ENCODE results near the gene TRAF3IP1. TPM values are rescaled to one million over a fixed set of nuclear protein-coding genes. Genes with fewer than 3 reads are reported as not detected.

Gene TRAF3IP1
- polyA plus RNA-seq, 1 donor from 2014 or later = 12.5 TPM

GRCh38 chr2:238325694-238326093, 5.4 kb downstream of the TRAF3IP1 start:
- no peaks in the 10 kb centered on the region for H4K20me1 ChIP-seq (ENCODE audit: insufficient read depth)
- H3K27me3 ChIP-seq (ENCODE audit: insufficient read depth, low read depth, low read length) = no peaks in the 10 kb centered on the region
- H3K9me3 ChIP-seq (ENCODE audit: low read length) = no peaks in the 10 kb centered on the region
- no peaks in the 10 kb centered on the region for H3K9me2 ChIP-seq (ENCODE audit: insufficient read depth, low read length)
- no peak overlapping the region for H2AFZ ChIP-seq (ENCODE audit: low read depth, low read length)
- TF ChIP-seq EP300 (conservative IDR thresholded peaks at IDR 0.05; ENCODE audit: poor library complexity, severe bottlenecking) (no peak), MXI1 (conservative IDR thresholded peaks at IDR 0.05; ENCODE audit: poor library complexity, severe bottlenecking) (no peak)
- H3K9ac ChIP-seq (ENCODE audit: low read length) = no peak overlapping the region
- H3K4me2 ChIP-seq (ENCODE audit: low read length) = no peak overlapping the region
- peaks cover 15% of the 10 kb centered on the region for H3K79me2 ChIP-seq (replicated peaks; ENCODE audit: insufficient read depth, low read length)
- H3K27ac ChIP-seq (ENCODE audit: low read length) = no peak overlapping the region
- no peak overlapping the region for H3K4me3 ChIP-seq (ENCODE audit: low read length)
- no peaks in the 10 kb centered on the region for H3F3A ChIP-seq (ENCODE audit: insufficient read depth, low read length, poor library complexity, severe bottlenecking)
- peaks cover 21% of the 10 kb centered on the region for H3K36me3 ChIP-seq (ENCODE audit: insufficient read depth, low read length)

GRCh38 chr2:238326801-238327365, 6.6 kb downstream of the TRAF3IP1 start:
- H3K4me2 ChIP-seq (ENCODE audit: low read length) = no peak overlapping the region
- H3K27ac ChIP-seq (ENCODE audit: low read length) = no peak overlapping the region
- no peak overlapping the region for H3K9ac ChIP-seq (ENCODE audit: low read length)
- no peak overlapping the region for H2AFZ ChIP-seq (ENCODE audit: low read depth, low read length)
- H3K9me2 ChIP-seq (ENCODE audit: insufficient read depth, low read length) = no peaks in the 10 kb centered on the region
- peaks cover 21% of the 10 kb centered on the region for H3K36me3 ChIP-seq (ENCODE audit: insufficient read depth, low read length)
- no peaks in the 10 kb centered on the region for H3F3A ChIP-seq (ENCODE audit: insufficient read depth, low read length, poor library complexity, severe bottlenecking)
- no peak overlapping the region for H3K4me3 ChIP-seq (ENCODE audit: low read length)
- TF ChIP-seq RAD21 (conservative IDR thresholded peaks at IDR 0.05) (no peak), CTCF (IDR thresholded peaks at IDR 0.05; ENCODE audit: poor library complexity, severe bottlenecking) (no peak), TAF1 (IDR thresholded peaks at IDR 0.05; ENCODE audit: low read depth) (no peak), MXI1 (conservative IDR thresholded peaks at IDR 0.05; ENCODE audit: poor library complexity, severe bottlenecking) (no peak), REST (IDR thresholded peaks at IDR 0.05; ENCODE audit: borderline replicate concordance) (no peak), EZH2 (IDR thresholded peaks at IDR 0.05; ENCODE audit: borderline replicate concordance, insufficient read depth, low read length, poor library complexity, severe bottlenecking) (no peak), SMC3 (conservative IDR thresholded peaks at IDR 0.05; ENCODE audit: poor library complexity) (no peak), EP300 (conservative IDR thresholded peaks at IDR 0.05; ENCODE audit: poor library complexity, severe bottlenecking) (no peak), POLR2AphosphoS5 (IDR thresholded peaks at IDR 0.05) (no peak)
- H3K27me3 ChIP-seq (ENCODE audit: insufficient read depth, low read depth, low read length) = no peaks in the 10 kb centered on the region
- H3K79me2 ChIP-seq (replicated peaks; ENCODE audit: insufficient read depth, low read length) = peaks cover 6% of the 10 kb centered on the region
- no peaks in the 10 kb centered on the region for H3K9me3 ChIP-seq (ENCODE audit: low read length)
- H4K20me1 ChIP-seq (ENCODE audit: insufficient read depth) = no peaks in the 10 kb centered on the region

Measured in neural cell (in vitro differentiated cells).